Testis (tissue), 3 donors: ENCODE results near the gene TMEM9. TPM values are rescaled to one million over a fixed set of nuclear protein-coding genes. Genes with fewer than 3 reads are reported as not detected.

Source experiments
- DNase-seq: peaks from one replicate; pipeline ENCODE4 v3.0.0-alpha.2; 2019
- H3K27ac ChIP-seq, 2 donors: fragments of 200-600 bp; sonication (generic); one replicate each; pipeline ENCODE4 v1.5.1; 2019
- H3K27me3 ChIP-seq: fragments of 200-600 bp; sonication (generic); one replicate; pipeline ENCODE4 v1.5.1; 2019
- H3K36me3 ChIP-seq: fragments of 200-600 bp; sonication (generic); one replicate; pipeline ENCODE4 v1.5.1; 2017; ENCODE audit warnings: low read depth; ENCODE audit errors: missing control alignments
- H3K4me1 ChIP-seq: fragments of 200-600 bp; sonication (generic); one replicate; pipeline ENCODE4 v1.5.1; 2019
- H3K4me3 ChIP-seq, 2 donors: fragments of 200-600 bp; sonication (generic); one replicate each; pipeline ENCODE4 v1.5.1; 2017 to 2019
- H3K9me3 ChIP-seq: fragments of 200-600 bp; sonication (generic); one replicate; pipeline ENCODE4 v1.5.1; 2017
- POLR2A ChIP-seq: fragments of 450-650 bp; IDR thresholded peaks from one replicate; pipeline ENCODE4 v1.6.1; 2017; ENCODE audit warnings: antibody characterized with exemption, mild to moderate bottlenecking, moderate library complexity
- WGBS, 2 donors: methylation state at CpG; one replicate each; pipeline ENCODE4 v1.1.5; 2018; 5-methylcytosine and 5-hydroxymethylcytosine counted together
- intact Hi-C: fragments of 100-400 bp; cut with DNase I; formaldehyde crosslinking; loops from one replicate; pipeline ENCODE4 v1.15.1; 2023; ENCODE audit warnings: low total_unique reads
- polyA plus RNA-seq: library from polyadenylated mRNA; stranded (reverse); fragments of 350-450 nt; fragmentation: Illumina TruSeq; extraction: RNeasy Lipid Tissue Mini Kit (QIAGEN cat#74804); gene quantifications from one replicate; pipeline ENCODE4 v1.2.3, GENCODE V29; 2014; ENCODE audit warnings: low read depth, low replicate concordance; ENCODE audit not compliant: insufficient read depth
- total RNA-seq, 2 donors: library from RNA; depleted of rRNA; stranded (reverse); fragments of >200 nt; gene quantifications; one replicate each; pipeline ENCODE4 v1.2.3, GENCODE V29; 2016
- TF ChIP-seq, protein P1 (sequence below), 3 experiments: fragments of 450-650 bp in 2 of 3; fragments of 200-600 bp in 1 of 3; sonication (generic) in 1 of 3; IDR thresholded peaks; one replicate each; pipeline ENCODE4 v1.5.1; 2016 to 2019; ENCODE audit warnings: antibody characterized with exemption in 3 of 3, mild to moderate bottlenecking in 2 of 3, moderate library complexity in 1 of 3

TMEM9 gene
- total and polyA plus RNA-seq, 3 donors from 2014 or later = 101 to 134 (median 124) TPM

DNA sequence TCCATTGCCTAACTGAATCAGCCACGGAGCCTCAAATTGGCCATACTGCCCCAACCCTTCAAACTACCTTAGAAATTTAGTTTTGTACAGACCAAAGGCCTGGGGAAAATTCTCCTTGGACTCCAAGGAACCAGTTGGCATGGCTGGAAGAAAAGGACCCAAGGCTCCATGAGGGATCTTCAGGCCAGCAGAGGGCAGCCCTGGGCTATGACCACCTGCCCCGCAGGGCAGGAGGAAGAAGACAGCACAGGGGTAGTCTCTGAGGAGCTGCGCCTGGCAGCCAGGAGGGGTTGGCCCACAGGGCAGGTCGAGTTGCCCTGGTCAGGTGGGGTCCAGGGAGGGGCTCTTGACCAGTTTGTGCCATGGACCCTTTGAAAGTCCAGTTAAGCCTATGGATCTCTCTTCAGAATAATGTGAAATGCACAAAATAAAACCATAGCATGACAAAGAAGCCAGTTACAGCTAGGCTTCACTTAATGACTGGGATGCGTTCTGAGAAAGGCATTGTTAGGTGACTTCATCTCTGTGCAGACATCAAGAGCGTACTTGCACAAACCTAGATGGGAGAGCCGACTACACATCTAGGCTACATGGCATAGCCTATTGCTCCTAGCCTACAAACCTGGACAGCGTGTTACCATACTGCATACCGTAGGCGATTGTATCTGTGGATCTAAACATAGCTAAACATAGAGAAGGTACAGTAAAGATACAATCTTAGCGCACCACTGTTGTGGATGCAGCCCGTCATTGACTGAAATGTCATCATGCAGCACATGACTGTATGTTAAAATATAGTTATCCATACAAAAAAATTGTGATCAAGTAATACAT lies 68.2 kb downstream of the TMEM9 start:
- H3K4me3 ChIP-seq = no peak overlapping the region
- intact Hi-C loops = loop anchor here (5.0 kb wide), 1 partner anchor 286 kb away; no protein-coding TSS in a partner anchor
- peak; percentile 80 for DNase-seq
- 81 to 84% methylated on average over 11 to 12 of the region's 12 CpGs for WGBS, 2 donors
- no peaks in the 10 kb centered on the region for H3K27me3 ChIP-seq
- H3K4me1 ChIP-seq = no peaks in the 10 kb centered on the region
- TF ChIP-seq POLR2A = no peak
- TF ChIP-seq, protein P1, sequence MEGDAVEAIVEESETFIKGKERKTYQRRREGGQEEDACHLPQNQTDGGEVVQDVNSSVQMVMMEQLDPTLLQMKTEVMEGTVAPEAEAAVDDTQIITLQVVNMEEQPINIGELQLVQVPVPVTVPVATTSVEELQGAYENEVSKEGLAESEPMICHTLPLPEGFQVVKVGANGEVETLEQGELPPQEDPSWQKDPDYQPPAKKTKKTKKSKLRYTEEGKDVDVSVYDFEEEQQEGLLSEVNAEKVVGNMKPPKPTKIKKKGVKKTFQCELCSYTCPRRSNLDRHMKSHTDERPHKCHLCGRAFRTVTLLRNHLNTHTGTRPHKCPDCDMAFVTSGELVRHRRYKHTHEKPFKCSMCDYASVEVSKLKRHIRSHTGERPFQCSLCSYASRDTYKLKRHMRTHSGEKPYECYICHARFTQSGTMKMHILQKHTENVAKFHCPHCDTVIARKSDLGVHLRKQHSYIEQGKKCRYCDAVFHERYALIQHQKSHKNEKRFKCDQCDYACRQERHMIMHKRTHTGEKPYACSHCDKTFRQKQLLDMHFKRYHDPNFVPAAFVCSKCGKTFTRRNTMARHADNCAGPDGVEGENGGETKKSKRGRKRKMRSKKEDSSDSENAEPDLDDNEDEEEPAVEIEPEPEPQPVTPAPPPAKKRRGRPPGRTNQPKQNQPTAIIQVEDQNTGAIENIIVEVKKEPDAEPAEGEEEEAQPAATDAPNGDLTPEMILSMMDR (IDR thresholded peaks at IDR 0.05) = peak; percentile 33 to 62 (median 35)
- no peak overlapping the region for H3K27ac ChIP-seq
- no peaks in the 10 kb centered on the region for H3K9me3 ChIP-seq
- no peaks in the 10 kb centered on the region for H3K36me3 ChIP-seq

Other genes with a start within 250 kb of the TMEM9 start
- gene KIF21B, start 130.8 kb downstream of the TMEM9 start, total RNA-seq = 10 to 100 TPM; 23.3 to 32.7 TPM
- gene KIF21B, start 130.8 kb downstream of the TMEM9 start, polyA plus RNA-seq = 32.3 TPM
- gene CACNA1S, start 42.0 kb downstream of the TMEM9 start, total RNA-seq = under 1 TPM; 0.08 to 0.12 TPM
- 0.87 TPM for gene CACNA1S, start 42.0 kb downstream of the TMEM9 start, polyA plus RNA-seq
- gene ASCL5, start 27.3 kb downstream of the TMEM9 start, total RNA-seq = under 1 TPM in 1 of 2 donors, not detected in 1; 0.24 TPM
- not detected for gene ASCL5, start 27.3 kb downstream of the TMEM9 start, polyA plus RNA-seq
- 10 to 100 TPM; 12.5 to 16.4 TPM for gene IGFN1, start 36.4 kb upstream of the TMEM9 start, total RNA-seq
- gene IGFN1, start 36.4 kb upstream of the TMEM9 start, polyA plus RNA-seq = 8.2 TPM
- under 1 TPM; 0.50 to 0.63 TPM for gene PKP1, start 129.0 kb upstream of the TMEM9 start, total RNA-seq
- gene PKP1, start 129.0 kb upstream of the TMEM9 start, polyA plus RNA-seq = 0.11 TPM
- gene TNNT2, start 223.2 kb upstream of the TMEM9 start, total RNA-seq = 1 to 10 TPM in 1 of 2 donors, under 1 TPM in 1; 0.79 to 1.1 TPM
- 2.7 TPM for gene TNNT2, start 223.2 kb upstream of the TMEM9 start, polyA plus RNA-seq
- under 1 TPM; 0.37 to 0.71 TPM for gene LAD1, start 244.8 kb upstream of the TMEM9 start, total RNA-seq
- 1.2 TPM for gene LAD1, start 244.8 kb upstream of the TMEM9 start, polyA plus RNA-seq